ENCODE results near the gene ARHGAP18.

DNA sequence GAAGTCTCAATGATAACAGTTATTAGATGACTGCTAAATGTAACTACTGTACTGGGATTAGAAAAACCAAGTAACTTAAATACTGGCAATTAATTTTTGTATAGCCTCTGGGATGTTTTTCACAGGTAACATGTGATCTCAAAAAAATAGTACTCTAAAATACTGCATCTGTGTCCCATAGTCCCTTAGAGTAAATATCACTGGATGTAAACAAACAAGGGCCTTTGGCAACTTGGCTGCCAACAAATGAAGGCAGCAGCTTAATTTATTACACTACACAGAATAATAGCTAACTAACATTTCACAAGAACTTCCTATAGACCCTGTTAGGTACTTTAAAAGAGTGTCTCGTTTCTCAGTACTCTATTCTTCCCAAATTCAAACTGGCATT, 14.0 kb downstream of the ARHGAP18 start:
- TF ChIP-seq ZNF335 (tag by site-specific recombination; conservative IDR thresholded peaks at IDR 0.05) (no peak), YY1 (tag by site-specific recombination; IDR thresholded peaks at IDR 0.05) (no peak)
- TF ChIP-seq, protein P1, sequence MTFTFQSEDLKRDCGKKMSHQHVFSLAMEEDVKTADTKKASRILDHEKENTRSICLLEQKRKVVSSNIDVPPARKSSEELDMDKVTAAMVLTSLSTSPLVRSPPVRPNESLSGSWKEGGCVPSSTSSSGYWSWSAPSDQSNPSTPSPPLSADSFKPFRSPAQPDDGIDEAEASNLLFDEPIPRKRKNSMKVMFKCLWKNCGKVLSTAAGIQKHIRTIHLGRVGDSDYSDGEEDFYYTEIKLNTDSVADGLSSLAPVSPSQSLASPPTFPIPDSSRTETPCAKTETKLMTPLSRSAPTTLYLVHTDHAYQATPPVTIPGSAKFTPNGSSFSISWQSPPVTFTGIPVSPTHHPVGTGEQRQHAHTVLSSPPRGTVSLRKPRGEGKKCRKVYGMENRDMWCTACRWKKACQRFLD (tag by site-specific recombination; IDR thresholded peaks at IDR 0.05): no peak
- TF ChIP-seq, protein P2, sequence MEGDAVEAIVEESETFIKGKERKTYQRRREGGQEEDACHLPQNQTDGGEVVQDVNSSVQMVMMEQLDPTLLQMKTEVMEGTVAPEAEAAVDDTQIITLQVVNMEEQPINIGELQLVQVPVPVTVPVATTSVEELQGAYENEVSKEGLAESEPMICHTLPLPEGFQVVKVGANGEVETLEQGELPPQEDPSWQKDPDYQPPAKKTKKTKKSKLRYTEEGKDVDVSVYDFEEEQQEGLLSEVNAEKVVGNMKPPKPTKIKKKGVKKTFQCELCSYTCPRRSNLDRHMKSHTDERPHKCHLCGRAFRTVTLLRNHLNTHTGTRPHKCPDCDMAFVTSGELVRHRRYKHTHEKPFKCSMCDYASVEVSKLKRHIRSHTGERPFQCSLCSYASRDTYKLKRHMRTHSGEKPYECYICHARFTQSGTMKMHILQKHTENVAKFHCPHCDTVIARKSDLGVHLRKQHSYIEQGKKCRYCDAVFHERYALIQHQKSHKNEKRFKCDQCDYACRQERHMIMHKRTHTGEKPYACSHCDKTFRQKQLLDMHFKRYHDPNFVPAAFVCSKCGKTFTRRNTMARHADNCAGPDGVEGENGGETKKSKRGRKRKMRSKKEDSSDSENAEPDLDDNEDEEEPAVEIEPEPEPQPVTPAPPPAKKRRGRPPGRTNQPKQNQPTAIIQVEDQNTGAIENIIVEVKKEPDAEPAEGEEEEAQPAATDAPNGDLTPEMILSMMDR (tag by site-specific recombination; IDR thresholded peaks at IDR 0.05): no peak
